Breast epithelium (tissue), 3 donors: ENCODE data around the gene AGRP.

ENCODE experiments used
- POLR2A ChIP-seq: fragments of 450-650 bp; IDR thresholded peaks from one replicate; pipeline ENCODE4 v1.6.1; 2016; ENCODE audit warnings: antibody characterized with exemption, mild to moderate bottlenecking, moderate library complexity
- TF ChIP-seq, protein P1 (sequence below), 3 donors: fragments of 450-650 bp; IDR thresholded peaks; one replicate each; pipeline ENCODE4 v1.5.1; 2016 to 2017; ENCODE audit warnings: antibody characterized with exemption in 3 of 3, mild to moderate bottlenecking in 3 of 3, moderate library complexity in 3 of 3

GRCh38 chr16:67445126-67445426 is 38.3 kb downstream of the AGRP start:
- TF ChIP-seq, protein P1, sequence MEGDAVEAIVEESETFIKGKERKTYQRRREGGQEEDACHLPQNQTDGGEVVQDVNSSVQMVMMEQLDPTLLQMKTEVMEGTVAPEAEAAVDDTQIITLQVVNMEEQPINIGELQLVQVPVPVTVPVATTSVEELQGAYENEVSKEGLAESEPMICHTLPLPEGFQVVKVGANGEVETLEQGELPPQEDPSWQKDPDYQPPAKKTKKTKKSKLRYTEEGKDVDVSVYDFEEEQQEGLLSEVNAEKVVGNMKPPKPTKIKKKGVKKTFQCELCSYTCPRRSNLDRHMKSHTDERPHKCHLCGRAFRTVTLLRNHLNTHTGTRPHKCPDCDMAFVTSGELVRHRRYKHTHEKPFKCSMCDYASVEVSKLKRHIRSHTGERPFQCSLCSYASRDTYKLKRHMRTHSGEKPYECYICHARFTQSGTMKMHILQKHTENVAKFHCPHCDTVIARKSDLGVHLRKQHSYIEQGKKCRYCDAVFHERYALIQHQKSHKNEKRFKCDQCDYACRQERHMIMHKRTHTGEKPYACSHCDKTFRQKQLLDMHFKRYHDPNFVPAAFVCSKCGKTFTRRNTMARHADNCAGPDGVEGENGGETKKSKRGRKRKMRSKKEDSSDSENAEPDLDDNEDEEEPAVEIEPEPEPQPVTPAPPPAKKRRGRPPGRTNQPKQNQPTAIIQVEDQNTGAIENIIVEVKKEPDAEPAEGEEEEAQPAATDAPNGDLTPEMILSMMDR (IDR thresholded peaks at IDR 0.05), result no peak
- no peak for TF ChIP-seq POLR2A
